ENCODE data around the gene NUDCD3.

NUDCD3 gene

DNA sequence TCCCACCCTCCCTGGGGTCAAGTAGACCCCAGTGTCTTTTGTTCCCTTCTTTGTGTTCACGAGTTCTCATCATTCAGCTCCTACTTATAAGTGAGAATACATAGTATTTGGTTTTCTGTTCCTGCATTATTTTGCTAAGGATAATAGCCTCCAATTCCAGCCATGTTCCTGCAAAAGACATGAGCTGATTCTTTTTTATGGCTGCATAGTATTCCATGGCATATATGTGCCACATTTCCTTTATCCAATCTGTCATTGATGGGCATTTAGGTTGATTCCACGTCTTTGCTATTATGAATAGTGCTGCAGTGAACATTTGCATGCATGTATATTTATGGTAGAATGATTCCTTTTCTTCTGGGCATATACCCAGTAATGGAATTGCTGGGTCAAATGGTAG, 136.8 kb downstream of the NUDCD3 start:
- in situ Hi-C loops (cut with MboI; ENCODE audit: low pct_unique_long_range_greater_than_20kb, low sequenced_read_pairs, unreplicated experiment): no loop called here
- DNase-seq (ENCODE audit: low spot score): no peak
- TF ChIP-seq, protein P1, sequence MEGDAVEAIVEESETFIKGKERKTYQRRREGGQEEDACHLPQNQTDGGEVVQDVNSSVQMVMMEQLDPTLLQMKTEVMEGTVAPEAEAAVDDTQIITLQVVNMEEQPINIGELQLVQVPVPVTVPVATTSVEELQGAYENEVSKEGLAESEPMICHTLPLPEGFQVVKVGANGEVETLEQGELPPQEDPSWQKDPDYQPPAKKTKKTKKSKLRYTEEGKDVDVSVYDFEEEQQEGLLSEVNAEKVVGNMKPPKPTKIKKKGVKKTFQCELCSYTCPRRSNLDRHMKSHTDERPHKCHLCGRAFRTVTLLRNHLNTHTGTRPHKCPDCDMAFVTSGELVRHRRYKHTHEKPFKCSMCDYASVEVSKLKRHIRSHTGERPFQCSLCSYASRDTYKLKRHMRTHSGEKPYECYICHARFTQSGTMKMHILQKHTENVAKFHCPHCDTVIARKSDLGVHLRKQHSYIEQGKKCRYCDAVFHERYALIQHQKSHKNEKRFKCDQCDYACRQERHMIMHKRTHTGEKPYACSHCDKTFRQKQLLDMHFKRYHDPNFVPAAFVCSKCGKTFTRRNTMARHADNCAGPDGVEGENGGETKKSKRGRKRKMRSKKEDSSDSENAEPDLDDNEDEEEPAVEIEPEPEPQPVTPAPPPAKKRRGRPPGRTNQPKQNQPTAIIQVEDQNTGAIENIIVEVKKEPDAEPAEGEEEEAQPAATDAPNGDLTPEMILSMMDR (IDR thresholded peaks at IDR 0.05; ENCODE audit: extremely low read depth, insufficient read depth, missing control alignments): no peak

DNA sequence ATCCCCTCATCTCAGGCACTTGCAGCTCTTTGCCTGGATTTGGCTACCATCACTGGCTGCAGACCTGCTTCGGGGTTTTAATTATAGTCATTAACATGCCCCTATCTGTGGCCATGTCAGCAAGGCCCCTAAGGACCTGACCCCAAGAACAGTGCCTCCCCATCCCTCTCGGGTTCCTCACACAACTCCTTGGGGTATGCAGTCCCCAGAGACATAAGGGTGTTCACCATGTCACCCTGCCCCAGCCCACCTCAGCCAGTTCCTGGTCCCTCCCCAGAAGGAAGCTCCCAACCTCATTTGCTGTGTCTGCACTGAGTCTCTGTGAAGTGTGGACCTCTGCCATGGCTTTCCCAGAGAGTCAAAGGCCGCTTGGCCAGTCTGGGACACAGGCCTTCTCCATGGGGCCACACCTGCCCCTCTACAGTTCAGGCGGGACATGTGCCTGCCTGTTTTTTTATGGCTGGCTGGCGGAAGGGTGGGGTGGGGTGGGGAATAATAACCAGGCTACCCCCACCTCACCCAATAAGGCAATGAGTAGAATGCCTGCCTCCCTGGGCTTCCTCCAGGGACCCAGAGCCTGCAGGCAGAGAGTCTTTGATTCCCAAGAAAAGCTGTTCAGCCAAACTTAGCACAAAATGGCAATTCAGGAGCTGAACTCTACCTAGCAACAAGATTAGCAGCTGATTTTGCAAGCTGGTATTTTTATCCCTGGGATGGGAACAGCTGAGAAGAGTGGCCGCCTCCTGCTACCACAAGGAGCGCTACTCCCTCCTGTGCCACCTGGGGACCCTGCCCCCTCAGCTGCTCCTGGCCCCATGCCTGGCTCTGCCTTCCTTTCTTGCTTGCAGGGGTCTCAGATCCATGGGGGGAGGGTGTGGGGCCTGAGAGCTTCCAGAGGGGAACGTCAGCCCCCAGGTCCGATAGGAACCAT, 141.3 kb downstream of the NUDCD3 start:
- TF ChIP-seq, protein P1 (IDR thresholded peaks at IDR 0.05; ENCODE audit: extremely low read depth, insufficient read depth, missing control alignments): no peak

GRCh38 chr7:44348300-44348699, 142.2 kb downstream of the NUDCD3 start:
- TF ChIP-seq, protein P1 (IDR thresholded peaks at IDR 0.05; ENCODE audit: extremely low read depth, insufficient read depth, missing control alignments): peak; percentile 51
- peak; percentile 45 for DNase-seq (ENCODE audit: low spot score)
- in situ Hi-C loops (cut with MboI; ENCODE audit: low pct_unique_long_range_greater_than_20kb, low sequenced_read_pairs, unreplicated experiment): no loop called here

More for the DNA sequence above, 141.3 kb downstream of the NUDCD3 start:
- in situ Hi-C loops (cut with MboI; ENCODE audit: low pct_unique_long_range_greater_than_20kb, low sequenced_read_pairs, unreplicated experiment): no loop called here
- DNase-seq (ENCODE audit: low spot score): no peak

GRCh38 chr7:44347546-44348114, 142.8 kb downstream of the NUDCD3 start:
- TF ChIP-seq, protein P1 (IDR thresholded peaks at IDR 0.05; ENCODE audit: extremely low read depth, insufficient read depth, missing control alignments): no peak
- in situ Hi-C loops (cut with MboI; ENCODE audit: low pct_unique_long_range_greater_than_20kb, low sequenced_read_pairs, unreplicated experiment): no loop called here
- no peak for DNase-seq (ENCODE audit: low spot score)

GRCh38 chr7:44346063-44346462, 144.4 kb downstream of the NUDCD3 start:
- no peak for DNase-seq (ENCODE audit: low spot score)
- TF ChIP-seq, protein P1 (IDR thresholded peaks at IDR 0.05; ENCODE audit: extremely low read depth, insufficient read depth, missing control alignments): no peak
- in situ Hi-C loops (cut with MboI; ENCODE audit: low pct_unique_long_range_greater_than_20kb, low sequenced_read_pairs, unreplicated experiment): no loop called here

- in situ Hi-C loops (cut with MboI; ENCODE audit: low pct_unique_long_range_greater_than_20kb, low sequenced_read_pairs, unreplicated experiment): no loop called here
- TF ChIP-seq, protein P1 (IDR thresholded peaks at IDR 0.05; ENCODE audit: extremely low read depth, insufficient read depth, missing control alignments): no peak
- no peak for DNase-seq (ENCODE audit: low spot score)
These were observed 149.1 kb downstream of the NUDCD3 start for GRCh38 chr7:44341401-44341800.

All from GM13977 (cell line).